ENCODE data around the gene SCTR.

SCTR gene

GRCh38 chr2:119429225-119429981, 94.9 kb downstream of the SCTR start:
- DNase-seq, result no peak
- Histone ChIP-seq H3K36me3 (no peaks in the 10 kb centered on the region), H3K4me1 (no peaks in the 10 kb centered on the region), H3K9me3 (no peaks in the 10 kb centered on the region), H3K4me3 (ENCODE audit: low read depth, low read length) (no peak overlapping the region), H3K27me3 (no peaks in the 10 kb centered on the region)
- TF ChIP-seq CTCF (IDR thresholded peaks at IDR 0.05; ENCODE audit: low read depth, low read length), result no peak

- Histone ChIP-seq H3K27me3 (no peaks in the 10 kb centered on the region), H3K36me3 (no peaks in the 10 kb centered on the region), H3K4me1 (no peaks in the 10 kb centered on the region), H3K4me3 (ENCODE audit: low read depth, low read length) (no peak overlapping the region), H3K9me3 (no peaks in the 10 kb centered on the region)
- TF ChIP-seq CTCF (IDR thresholded peaks at IDR 0.05; ENCODE audit: low read depth, low read length), result no peak
- no peak for DNase-seq
Measured at GRCh38 chr2:119428488-119429224, 95.6 kb downstream of the SCTR start.

- Histone ChIP-seq H3K9me3 (no peaks in the 10 kb centered on the region), H3K27me3 (no peaks in the 10 kb centered on the region), H3K4me1 (no peaks in the 10 kb centered on the region), H3K36me3 (no peaks in the 10 kb centered on the region), H3K4me3 (ENCODE audit: low read depth, low read length) (no peak overlapping the region)
- no peak for DNase-seq
- no peak for TF ChIP-seq CTCF (IDR thresholded peaks at IDR 0.05; ENCODE audit: low read depth, low read length)
Measured at GRCh38 chr2:119427756-119428155, 96.5 kb downstream of the SCTR start.

- no peaks in the 10 kb centered on the region for H3K27me3 ChIP-seq
- H3K4me3 ChIP-seq (ENCODE audit: low read depth, low read length), result no peak overlapping the region
- H3K9me3 ChIP-seq, result no peaks in the 10 kb centered on the region
- DNase-seq, result no peak
- TF ChIP-seq CTCF (IDR thresholded peaks at IDR 0.05; ENCODE audit: low read depth, low read length), result no peak
- no peaks in the 10 kb centered on the region for H3K4me1 ChIP-seq
- H3K36me3 ChIP-seq, result no peaks in the 10 kb centered on the region
Measured at GRCh38 chr2:119426801-119427395, 97.4 kb downstream of the SCTR start.

GRCh38 chr2:119426396-119426675, 97.9 kb downstream of the SCTR start:
- Histone ChIP-seq H3K4me3 (ENCODE audit: low read depth, low read length) (no peak overlapping the region), H3K4me1 (no peaks in the 10 kb centered on the region), H3K36me3 (no peaks in the 10 kb centered on the region), H3K27me3 (no peaks in the 10 kb centered on the region), H3K9me3 (no peaks in the 10 kb centered on the region)
- TF ChIP-seq CTCF (IDR thresholded peaks at IDR 0.05; ENCODE audit: low read depth, low read length), result no peak
- DNase-seq, result no peak
